GM12874 (cell line): ENCODE results near the gene OVCA2.

Experiments used
- TF ChIP-seq, protein P1 (sequence below): IDR thresholded peaks from 2 replicates; pipeline ENCODE4 v1.5.1; 2011; ENCODE audit warnings: low read depth, mild to moderate bottlenecking, control low read depth, low read length, moderate library complexity; ENCODE audit not compliant: insufficient read depth

The OVCA2 gene

DNA sequence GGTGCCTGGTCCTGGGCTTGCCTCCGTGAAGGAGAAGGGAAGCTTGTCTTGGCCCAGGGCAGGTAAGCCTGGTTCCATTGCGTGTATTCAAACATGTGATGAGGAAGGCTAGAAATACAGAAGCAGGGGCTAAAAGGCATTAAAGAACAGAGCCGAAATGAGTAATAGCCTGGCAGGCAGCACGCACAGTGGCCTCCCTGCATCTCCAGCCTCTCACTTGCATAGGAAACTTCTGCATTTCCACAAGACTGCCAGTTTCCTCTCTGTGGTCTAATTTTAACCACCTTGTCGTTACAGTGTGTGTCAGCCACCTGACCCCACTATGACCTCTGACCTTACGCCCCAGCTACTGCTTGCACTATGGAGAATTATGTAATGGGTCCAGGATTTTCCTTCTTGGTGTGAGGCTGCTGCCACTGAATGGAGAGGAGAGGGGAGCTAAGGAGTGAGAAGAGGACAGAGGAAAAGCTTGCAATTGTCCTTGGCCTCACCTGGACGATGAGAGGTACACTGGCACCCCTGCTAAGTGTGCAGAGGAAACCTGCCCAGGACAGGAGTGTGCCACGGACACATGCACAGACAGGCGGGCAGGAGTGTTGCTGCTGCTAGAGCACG, 45.9 kb downstream of the OVCA2 start:
- TF ChIP-seq, protein P1, sequence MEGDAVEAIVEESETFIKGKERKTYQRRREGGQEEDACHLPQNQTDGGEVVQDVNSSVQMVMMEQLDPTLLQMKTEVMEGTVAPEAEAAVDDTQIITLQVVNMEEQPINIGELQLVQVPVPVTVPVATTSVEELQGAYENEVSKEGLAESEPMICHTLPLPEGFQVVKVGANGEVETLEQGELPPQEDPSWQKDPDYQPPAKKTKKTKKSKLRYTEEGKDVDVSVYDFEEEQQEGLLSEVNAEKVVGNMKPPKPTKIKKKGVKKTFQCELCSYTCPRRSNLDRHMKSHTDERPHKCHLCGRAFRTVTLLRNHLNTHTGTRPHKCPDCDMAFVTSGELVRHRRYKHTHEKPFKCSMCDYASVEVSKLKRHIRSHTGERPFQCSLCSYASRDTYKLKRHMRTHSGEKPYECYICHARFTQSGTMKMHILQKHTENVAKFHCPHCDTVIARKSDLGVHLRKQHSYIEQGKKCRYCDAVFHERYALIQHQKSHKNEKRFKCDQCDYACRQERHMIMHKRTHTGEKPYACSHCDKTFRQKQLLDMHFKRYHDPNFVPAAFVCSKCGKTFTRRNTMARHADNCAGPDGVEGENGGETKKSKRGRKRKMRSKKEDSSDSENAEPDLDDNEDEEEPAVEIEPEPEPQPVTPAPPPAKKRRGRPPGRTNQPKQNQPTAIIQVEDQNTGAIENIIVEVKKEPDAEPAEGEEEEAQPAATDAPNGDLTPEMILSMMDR, result no peak

DNA sequence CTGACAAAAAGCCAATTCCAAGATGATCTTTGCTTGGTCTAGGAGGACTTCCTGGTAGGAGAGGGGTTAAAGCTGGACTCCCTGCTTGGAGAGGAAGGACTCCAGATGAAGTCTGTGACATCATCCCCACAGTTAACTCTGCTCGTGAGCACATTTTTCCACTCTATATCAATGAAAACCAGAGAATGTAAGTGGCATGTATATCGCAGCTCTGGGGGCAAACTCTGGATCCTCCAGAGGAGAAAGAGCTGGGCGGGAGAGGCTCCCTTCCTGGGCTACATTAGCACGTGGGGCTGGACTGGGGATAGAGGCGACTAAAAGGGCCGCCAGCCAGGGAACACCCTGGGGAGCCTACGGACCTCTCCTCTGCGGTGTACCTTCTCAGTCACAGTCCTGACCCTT, 47.2 kb downstream of the OVCA2 start:
- TF ChIP-seq, protein P1, result no peak

- TF ChIP-seq, protein P1, result no peak
Observed at GRCh38 chr17:2090210-2090641, 48.4 kb downstream of the OVCA2 start.

DNA sequence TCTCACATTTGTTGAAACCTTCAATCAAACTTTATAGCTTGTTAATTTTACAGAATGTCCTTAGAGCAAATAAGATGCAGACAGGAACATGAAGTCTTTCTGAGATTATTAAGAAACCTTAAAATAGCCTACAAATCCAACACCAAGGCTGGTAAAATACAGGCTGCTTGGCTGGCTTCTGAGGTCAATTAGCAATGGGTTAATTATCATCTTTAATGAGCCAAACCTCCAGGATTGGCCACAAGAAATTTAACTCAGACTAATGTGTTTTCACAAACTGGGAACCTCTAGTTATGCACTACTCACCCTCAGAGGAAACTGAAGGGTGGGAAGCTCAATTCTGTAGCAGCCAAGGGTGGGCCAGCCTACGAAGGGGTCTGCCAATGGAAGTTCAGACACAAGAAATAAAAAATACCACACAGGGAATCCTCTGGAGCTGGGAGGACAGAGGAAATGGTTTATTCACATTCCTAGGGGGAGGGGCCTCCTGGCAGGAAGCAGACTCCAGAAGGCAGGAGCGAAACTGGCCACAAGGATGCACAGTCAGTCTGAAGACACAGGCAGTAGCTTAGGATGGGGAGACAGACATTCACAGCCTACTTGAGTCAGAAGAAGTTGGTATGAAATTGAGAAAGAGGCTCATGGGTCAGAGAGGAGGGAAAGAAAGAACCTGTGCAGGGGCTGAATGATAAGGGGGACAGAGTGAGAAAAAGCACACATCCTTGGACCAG, 49.1 kb downstream of the OVCA2 start:
- TF ChIP-seq, protein P1, result no peak

- TF ChIP-seq, protein P1, result no peak
Observed at GRCh38 chr17:2092253-2092652, 50.4 kb downstream of the OVCA2 start.
